Stomach (tissue), 9 donors: Measurements from ENCODE around the gene ACVR1C. TPM values are rescaled to one million over a fixed set of nuclear protein-coding genes. Genes with fewer than 3 reads are reported as not detected.

Source experiments
- DNase-seq, 2 donors: peaks; one replicate each; pipeline versions ENCODE4 v3.0.0 to v3.0.0-alpha.2; 2013 to 2019
- H3K27ac ChIP-seq, 5 donors: fragments of 200-600 bp in 4 of 5; sonication (generic) in 4 of 5; one replicate each; pipeline ENCODE4 v1.5.1; 2013 to 2019; ENCODE audit warnings: mild to moderate bottlenecking in 1 of 5, moderate library complexity in 1 of 5
- H3K27me3 ChIP-seq, 3 donors: fragments of 200-600 bp; sonication (generic); one replicate each; pipeline ENCODE4 v1.5.1; 2017 to 2019; ENCODE audit warnings: mixed run types in 1 of 3
- H3K36me3 ChIP-seq, 4 donors: fragments of 200-600 bp; sonication (generic); 1 replicate in 3 of 4; 2 replicates in 1 of 4; pipeline ENCODE4 v1.5.1; 2016 to 2019
- H3K4me1 ChIP-seq, 4 donors: fragments of 200-600 bp; sonication (generic); one replicate each; pipeline ENCODE4 v1.5.1; 2016 to 2019
- H3K4me3 ChIP-seq, 4 donors: fragments of 200-600 bp; sonication (generic) in 3 of 4; one replicate each; pipeline ENCODE4 v1.5.1; 2016 to 2019; ENCODE audit warnings: mild to moderate bottlenecking in 1 of 4
- H3K9me3 ChIP-seq, 4 donors: fragments of 200-600 bp; sonication (generic); one replicate each; pipeline ENCODE4 v1.5.1; 2016 to 2019
- EP300 ChIP-seq: sonication (generic); formaldehyde crosslinking; IDR thresholded peaks from one replicate; pipeline ENCODE4 v1.6.1; 2017; ENCODE audit warnings: antibody characterized with exemption
- POLR2A ChIP-seq, 4 donors: fragments of 450-650 bp; IDR thresholded peaks; one replicate each; pipeline ENCODE4 v1.6.1; 2016; ENCODE audit warnings: antibody characterized with exemption in 4 of 4, control low read depth in 2 of 4, mild to moderate bottlenecking in 1 of 4, moderate library complexity in 1 of 4
- POLR2AphosphoS5 ChIP-seq, 3 donors: sonication (generic); formaldehyde crosslinking; IDR thresholded peaks; one replicate each; pipeline ENCODE4 v1.6.1; 2016; ENCODE audit warnings: antibody characterized with exemption in 3 of 3
- WGBS, 5 donors: extraction: QIAGEN DNeasy Blood & Tissue Kit in 3 of 5; methylation state at CpG; one replicate each; pipeline versions ENCODE4 v1.1.5 to v1.1.7; 2013 to 2018; 5-methylcytosine and 5-hydroxymethylcytosine counted together
- intact Hi-C: fragments of 100-400 bp; cut with DNase I; formaldehyde crosslinking; loops from one replicate; pipeline ENCODE4 v1.15.1; 2023; ENCODE audit warnings: low total_unique reads
- polyA plus RNA-seq, 3 donors: library from polyadenylated mRNA; stranded (reverse); fragments of 200-250 nt; gene quantifications; one replicate each; pipeline ENCODE4 v1.2.3, GENCODE V29; 2013
- total RNA-seq, 5 donors: library from RNA; depleted of rRNA; stranded (reverse); fragments of >200 nt; gene quantifications; one replicate each; pipeline versions ENCODE4 v1.1.0 to v1.2.3, GENCODE V29; 2014 to 2016
- TF ChIP-seq, protein P1 (sequence below), 7 experiments: fragments of 450-650 bp in 4 of 7; fragments of 200-600 bp in 3 of 7; sonication (generic) in 3 of 7; IDR thresholded peaks; one replicate each; pipeline ENCODE4 v1.5.1; 2016 to 2019; ENCODE audit warnings: antibody characterized with exemption in 7 of 7, control low read depth in 2 of 7, mild to moderate bottlenecking in 1 of 7
- donor health status: healthy with polysubstance abuse.
- donor health status: Bipolar disorder and iron deficiency.
- donor health status: healthy.

Gene ACVR1C
- total and polyA plus RNA-seq, 8 donors = under 0.01 to 8.4 (median 0.61) TPM; not detected in 1

DNA sequence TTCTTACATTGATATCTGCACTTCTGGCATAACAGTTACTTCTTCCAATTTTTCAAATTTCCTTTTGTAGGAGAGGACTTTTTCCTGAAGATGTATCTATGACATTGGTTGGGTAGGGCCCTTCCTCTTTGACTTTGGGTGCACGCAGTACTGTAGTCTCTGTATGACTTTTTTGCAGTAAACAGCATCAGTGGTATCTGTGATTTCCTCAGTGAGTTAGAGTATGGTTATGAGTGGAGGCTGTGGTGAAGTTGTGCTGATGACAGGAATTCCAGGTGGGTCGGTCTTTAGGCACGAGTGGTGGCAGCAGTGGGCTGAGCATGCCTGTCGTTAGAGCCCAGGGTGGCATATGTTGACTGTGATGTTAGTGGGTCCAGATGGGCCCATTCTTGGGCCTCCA lies 17.6 kb downstream of the ACVR1C start:
- Histone ChIP-seq H3K9me3 (peaks cover 0 to 7% (median 0%) of the 10 kb centered on the region in 4 donors), H3K4me3 (no peak overlapping the region), H3K27ac (no peak overlapping the region), H3K4me1 (no peaks in the 10 kb centered on the region), H3K27me3 (no peaks in the 10 kb centered on the region), H3K36me3 (no peaks in the 10 kb centered on the region)
- intact Hi-C loops = no loop called here
- TF ChIP-seq POLR2AphosphoS5 (IDR thresholded peaks at IDR 0.05) (no peak), POLR2A (IDR thresholded peaks at IDR 0.05) (no peak), EP300 (no peak)
- TF ChIP-seq, protein P1, sequence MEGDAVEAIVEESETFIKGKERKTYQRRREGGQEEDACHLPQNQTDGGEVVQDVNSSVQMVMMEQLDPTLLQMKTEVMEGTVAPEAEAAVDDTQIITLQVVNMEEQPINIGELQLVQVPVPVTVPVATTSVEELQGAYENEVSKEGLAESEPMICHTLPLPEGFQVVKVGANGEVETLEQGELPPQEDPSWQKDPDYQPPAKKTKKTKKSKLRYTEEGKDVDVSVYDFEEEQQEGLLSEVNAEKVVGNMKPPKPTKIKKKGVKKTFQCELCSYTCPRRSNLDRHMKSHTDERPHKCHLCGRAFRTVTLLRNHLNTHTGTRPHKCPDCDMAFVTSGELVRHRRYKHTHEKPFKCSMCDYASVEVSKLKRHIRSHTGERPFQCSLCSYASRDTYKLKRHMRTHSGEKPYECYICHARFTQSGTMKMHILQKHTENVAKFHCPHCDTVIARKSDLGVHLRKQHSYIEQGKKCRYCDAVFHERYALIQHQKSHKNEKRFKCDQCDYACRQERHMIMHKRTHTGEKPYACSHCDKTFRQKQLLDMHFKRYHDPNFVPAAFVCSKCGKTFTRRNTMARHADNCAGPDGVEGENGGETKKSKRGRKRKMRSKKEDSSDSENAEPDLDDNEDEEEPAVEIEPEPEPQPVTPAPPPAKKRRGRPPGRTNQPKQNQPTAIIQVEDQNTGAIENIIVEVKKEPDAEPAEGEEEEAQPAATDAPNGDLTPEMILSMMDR (IDR thresholded peaks at IDR 0.05) = no peak
- no peak for DNase-seq
- 92 to 98% (median 94%) methylated on average over 4 of the region's 4 CpGs for WGBS, 5 donors

- TF ChIP-seq POLR2A (IDR thresholded peaks at IDR 0.05) (no peak), EP300 (no peak), POLR2AphosphoS5 (IDR thresholded peaks at IDR 0.05) (no peak)
- TF ChIP-seq, protein P1 (IDR thresholded peaks at IDR 0.05) = no peak
- Histone ChIP-seq H3K27me3 (no peaks in the 10 kb centered on the region), H3K27ac (no peak overlapping the region), H3K9me3 (peaks cover 0 to 6% (median 0%) of the 10 kb centered on the region in 4 donors), H3K36me3 (no peaks in the 10 kb centered on the region), H3K4me1 (no peaks in the 10 kb centered on the region), H3K4me3 (no peak overlapping the region)
- no peak for DNase-seq
- intact Hi-C loops = no loop called here
Observed at GRCh38 chr2:157606534-157606933, 22.1 kb downstream of the ACVR1C start.

DNA sequence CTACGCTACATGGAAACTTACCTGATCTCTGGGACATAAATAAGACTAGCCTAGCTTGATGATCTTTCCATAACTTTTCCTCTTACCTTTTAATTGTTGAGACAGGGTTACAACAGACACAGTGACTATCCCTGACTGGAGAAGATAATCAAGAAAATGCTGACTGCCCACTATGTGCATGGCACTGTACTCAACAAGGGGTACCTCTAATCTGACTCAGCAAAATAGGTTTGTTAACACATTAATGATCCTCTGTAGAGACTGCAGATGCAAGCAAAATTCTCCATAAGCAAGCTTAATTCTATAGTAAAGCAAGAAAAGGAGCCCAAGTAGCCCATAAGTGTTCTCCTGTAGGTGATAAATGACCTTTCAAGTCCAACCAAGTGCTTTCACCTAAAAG lies 25.5 kb downstream of the ACVR1C start:
- H3K27ac ChIP-seq = no peak overlapping the region
- no peaks in the 10 kb centered on the region for H3K9me3 ChIP-seq
- no peaks in the 10 kb centered on the region for H3K27me3 ChIP-seq
- no peaks in the 10 kb centered on the region for H3K36me3 ChIP-seq
- no peaks in the 10 kb centered on the region for H3K4me1 ChIP-seq
- no peak overlapping the region for H3K4me3 ChIP-seq
- DNase-seq = peak in 1 of 2 donors; percentile 12
- WGBS, 5 donors = 92 to 100% (median 97%) methylated on average over 1 of the region's 1 CpG
- TF ChIP-seq EP300 (no peak), POLR2A (IDR thresholded peaks at IDR 0.05) (no peak), POLR2AphosphoS5 (IDR thresholded peaks at IDR 0.05) (no peak)
- TF ChIP-seq, protein P1 (IDR thresholded peaks at IDR 0.05) = no peak
- intact Hi-C loops = no loop called here

DNA sequence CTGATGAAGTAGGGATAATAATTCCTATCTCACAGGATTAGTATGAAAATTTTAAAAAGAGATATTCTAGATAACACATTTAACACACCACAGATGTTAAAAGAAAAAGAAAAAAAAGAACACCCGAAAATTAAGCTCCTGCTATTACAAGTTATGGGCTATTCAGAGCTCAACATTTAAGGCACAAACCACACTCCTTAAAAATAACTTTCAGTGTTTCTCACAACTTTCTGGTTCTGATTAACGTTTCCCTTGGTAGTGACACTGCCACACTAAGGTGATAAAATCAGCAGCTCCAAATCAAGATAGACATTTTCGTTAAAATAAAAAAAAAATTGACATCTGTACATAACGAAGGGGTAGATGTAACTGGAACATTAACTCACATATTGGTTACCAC lies 26.9 kb downstream of the ACVR1C start:
- TF ChIP-seq EP300 (no peak), POLR2A (IDR thresholded peaks at IDR 0.05) (no peak), POLR2AphosphoS5 (IDR thresholded peaks at IDR 0.05) (no peak)
- TF ChIP-seq, protein P1 (IDR thresholded peaks at IDR 0.05) = no peak
- H3K36me3 ChIP-seq = no peaks in the 10 kb centered on the region
- intact Hi-C loops = no loop called here
- peaks cover 0 to 4% (median 0%) of the 10 kb centered on the region in 4 donors for H3K4me1 ChIP-seq
- H3K27me3 ChIP-seq = peaks cover 0 to 7% (median 6%) of the 10 kb centered on the region in 3 donors
- no peak overlapping the region for H3K4me3 ChIP-seq
- H3K27ac ChIP-seq = no peak overlapping the region
- no peaks in the 10 kb centered on the region for H3K9me3 ChIP-seq
- WGBS, 5 donors = 77 to 83% (median 79%) methylated on average over 4 of the region's 4 CpGs
- DNase-seq = no peak
